AG08396 (cell line): ENCODE results near the gene TMEM131.

Experiments
- DNase-seq: peaks from one replicate; pipeline ENCODE4 v3.0.0; 2012; ENCODE audit warnings: low spot score, mixed read lengths

TMEM131 gene

GRCh38 chr2:97708048-97708380 is 287.7 kb downstream of the TMEM131 start:
- DNase-seq: no peak

- DNase-seq: no peak
Measured at GRCh38 chr2:97707362-97708047, 288.2 kb downstream of the TMEM131 start.

GRCh38 chr2:97706708-97707345 is 288.9 kb downstream of the TMEM131 start:
- DNase-seq: no peak
